ENCODE measurements around the gene PLEKHA4.
"Not testable (repeated sequence)": the region's sequence is repeated elsewhere in the genome, so short reads cannot be mapped to it uniquely, and the experiment has no call there.

The PLEKHA4 gene

DNA sequence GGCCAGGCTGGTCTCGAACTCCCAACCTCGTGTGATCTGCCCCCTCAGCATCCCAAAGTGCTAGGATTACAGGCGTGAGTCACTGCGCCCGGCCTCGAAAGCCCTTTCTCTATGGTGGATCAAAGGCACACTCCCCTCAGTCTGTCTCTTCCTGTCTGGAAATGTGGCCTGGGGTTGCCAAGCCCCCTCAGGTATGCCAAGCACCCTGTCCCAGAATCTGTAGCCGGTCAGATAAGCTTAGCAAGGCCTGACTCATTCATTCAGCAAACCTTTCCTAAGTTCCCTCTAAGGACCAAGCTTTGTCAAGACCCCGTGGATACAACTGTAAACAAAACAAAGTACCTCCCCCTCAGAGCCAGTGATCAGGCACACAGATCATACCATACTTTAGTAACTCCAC, 45.8 kb upstream of the PLEKHA4 start:
- no peak for DNase-seq
- no peak overlapping the region for H2AFZ ChIP-seq (ENCODE audit: low read length)
- H4K20me1 ChIP-seq (ENCODE audit: insufficient read depth, low read length): no peaks in the 10 kb centered on the region
- H3F3A ChIP-seq (ENCODE audit: insufficient read depth, low read length): no peaks in the 10 kb centered on the region
- H3K9me3 ChIP-seq (replicated peaks; ENCODE audit: insufficient read depth, low read length): no peaks in the 10 kb centered on the region
- H3K27me3 ChIP-seq (replicated peaks; ENCODE audit: insufficient read depth, low read length): no peaks in the 10 kb centered on the region
- H3K9ac ChIP-seq (ENCODE audit: low read length): no peak overlapping the region
- no peak overlapping the region for H3K4me2 ChIP-seq (ENCODE audit: low read depth, low read length)
- no peaks in the 10 kb centered on the region for H3K9me2 ChIP-seq (replicated peaks; ENCODE audit: insufficient read depth, low read length)
- TF ChIP-seq EZH2 (optimal IDR thresholded peaks at IDR 0.05; ENCODE audit: low read depth, low read length) (no peak), EZH2phosphoT487 (IDR thresholded peaks at IDR 0.05; ENCODE audit: low read length) (no peak)
- TF ChIP-seq, protein P1, sequence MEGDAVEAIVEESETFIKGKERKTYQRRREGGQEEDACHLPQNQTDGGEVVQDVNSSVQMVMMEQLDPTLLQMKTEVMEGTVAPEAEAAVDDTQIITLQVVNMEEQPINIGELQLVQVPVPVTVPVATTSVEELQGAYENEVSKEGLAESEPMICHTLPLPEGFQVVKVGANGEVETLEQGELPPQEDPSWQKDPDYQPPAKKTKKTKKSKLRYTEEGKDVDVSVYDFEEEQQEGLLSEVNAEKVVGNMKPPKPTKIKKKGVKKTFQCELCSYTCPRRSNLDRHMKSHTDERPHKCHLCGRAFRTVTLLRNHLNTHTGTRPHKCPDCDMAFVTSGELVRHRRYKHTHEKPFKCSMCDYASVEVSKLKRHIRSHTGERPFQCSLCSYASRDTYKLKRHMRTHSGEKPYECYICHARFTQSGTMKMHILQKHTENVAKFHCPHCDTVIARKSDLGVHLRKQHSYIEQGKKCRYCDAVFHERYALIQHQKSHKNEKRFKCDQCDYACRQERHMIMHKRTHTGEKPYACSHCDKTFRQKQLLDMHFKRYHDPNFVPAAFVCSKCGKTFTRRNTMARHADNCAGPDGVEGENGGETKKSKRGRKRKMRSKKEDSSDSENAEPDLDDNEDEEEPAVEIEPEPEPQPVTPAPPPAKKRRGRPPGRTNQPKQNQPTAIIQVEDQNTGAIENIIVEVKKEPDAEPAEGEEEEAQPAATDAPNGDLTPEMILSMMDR (IDR thresholded peaks at IDR 0.05; ENCODE audit: low read length): no peak
- no peaks in the 10 kb centered on the region; the same call in 1 of the 2 replicates for H3K36me3 ChIP-seq (replicated peaks; ENCODE audit: insufficient read depth, low read length)
- H3K79me2 ChIP-seq (ENCODE audit: low read length): no peaks in the 10 kb centered on the region
- H3K27ac ChIP-seq (ENCODE audit: low read length): no peak overlapping the region
- H3K4me1 ChIP-seq (ENCODE audit: low read length): no peaks in the 10 kb centered on the region
- no peak overlapping the region for H3K4me3 ChIP-seq (ENCODE audit: low read length)

DNA sequence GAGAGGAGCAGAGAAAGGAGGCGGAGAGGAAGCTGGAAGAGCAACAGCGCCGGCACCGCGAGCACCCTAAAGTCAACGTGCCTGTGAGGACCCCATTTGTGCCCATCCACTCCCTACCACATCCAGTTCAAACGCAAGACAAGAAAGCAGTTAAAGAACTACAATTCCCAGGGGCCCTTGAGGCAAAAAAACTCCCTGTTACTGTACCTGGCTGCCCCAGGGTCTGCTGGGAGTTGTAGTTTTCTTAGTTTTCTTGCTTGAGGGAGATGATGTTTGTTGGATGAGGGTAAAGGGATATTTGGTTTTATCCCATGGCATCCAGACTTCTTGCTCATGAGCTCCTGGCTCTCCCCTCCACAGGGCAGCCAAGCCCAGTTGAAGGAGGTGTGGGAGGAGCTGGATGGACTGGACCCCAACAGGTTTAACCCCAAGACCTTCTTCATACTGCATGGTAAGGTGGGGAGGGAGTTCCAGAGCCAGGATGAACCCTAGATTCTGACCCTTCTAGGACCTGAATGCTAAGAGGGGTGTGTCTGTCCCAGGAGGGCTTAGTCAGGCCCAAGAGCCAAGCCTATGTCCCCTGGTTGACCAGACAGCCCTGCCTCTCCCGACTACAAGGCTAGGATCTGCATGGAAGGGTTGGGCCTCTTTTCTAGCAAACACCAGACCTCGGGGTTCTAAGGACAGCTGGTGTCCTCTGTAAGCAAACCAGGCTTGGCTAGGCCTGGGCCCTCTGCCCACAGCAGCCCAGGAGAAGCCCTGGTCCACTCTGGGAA, 44.9 kb upstream of the PLEKHA4 start:
- H3K9ac ChIP-seq (ENCODE audit: low read length): no peak overlapping the region
- no peak for DNase-seq
- TF ChIP-seq EZH2phosphoT487 (IDR thresholded peaks at IDR 0.05; ENCODE audit: low read length) (no peak), EZH2 (optimal IDR thresholded peaks at IDR 0.05; ENCODE audit: low read depth, low read length) (no peak)
- TF ChIP-seq, protein P1 (IDR thresholded peaks at IDR 0.05; ENCODE audit: low read length): no peak

DNA sequence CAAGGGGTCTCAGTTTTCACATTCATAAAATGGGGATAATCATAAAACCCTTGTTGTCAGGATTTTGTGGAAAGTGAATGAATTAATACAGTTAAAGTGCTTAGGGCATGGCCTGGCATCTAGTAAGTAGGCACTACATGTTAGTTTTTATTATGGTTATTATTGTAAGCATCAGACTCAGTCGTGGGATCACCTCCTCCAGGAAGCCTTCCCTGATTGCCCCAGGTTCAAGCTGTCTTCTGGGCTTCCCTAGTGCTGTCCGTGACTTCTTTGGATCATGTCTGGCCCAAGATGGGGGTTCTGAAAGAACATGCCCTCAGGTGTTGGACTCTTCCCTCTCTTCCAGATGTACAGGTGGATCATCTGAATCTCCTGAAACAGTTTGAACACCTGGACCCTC, 42.4 kb upstream of the PLEKHA4 start:
- no peak for TF ChIP-seq EZH2phosphoT487 (IDR thresholded peaks at IDR 0.05; ENCODE audit: low read length)
- TF ChIP-seq, protein P1 (IDR thresholded peaks at IDR 0.05; ENCODE audit: low read length): no peak
- TF ChIP-seq EZH2 (optimal IDR thresholded peaks at IDR 0.05; ENCODE audit: low read depth, low read length): no peak
- Histone ChIP-seq H3K4me1 (ENCODE audit: low read length) (no peaks in the 10 kb centered on the region), H3K27me3 (replicated peaks; ENCODE audit: insufficient read depth, low read length) (no peaks in the 10 kb centered on the region), H3K36me3 (replicated peaks; ENCODE audit: insufficient read depth, low read length) (no peaks in the 10 kb centered on the region; the same call in 1 of the 2 replicates), H2AFZ (ENCODE audit: low read length) (no peak overlapping the region), H3K27ac (ENCODE audit: low read length) (no peak overlapping the region), H3F3A (ENCODE audit: insufficient read depth, low read length) (no peaks in the 10 kb centered on the region), H3K4me3 (ENCODE audit: low read length) (no peak overlapping the region), H3K9me2 (replicated peaks; ENCODE audit: insufficient read depth, low read length) (no peaks in the 10 kb centered on the region), H4K20me1 (ENCODE audit: insufficient read depth, low read length) (no peaks in the 10 kb centered on the region), H3K9ac (ENCODE audit: low read length) (no peak overlapping the region), H3K9me3 (replicated peaks; ENCODE audit: insufficient read depth, low read length) (no peaks in the 10 kb centered on the region), H3K79me2 (ENCODE audit: low read length) (no peaks in the 10 kb centered on the region), H3K4me2 (ENCODE audit: low read depth, low read length) (no peak overlapping the region)
- DNase-seq: no peak

More for the DNA sequence above, 44.9 kb upstream of the PLEKHA4 start:
- H3K4me2 ChIP-seq (ENCODE audit: low read depth, low read length): no peak overlapping the region
- H2AFZ ChIP-seq (ENCODE audit: low read length): no peak overlapping the region
- H3K36me3 ChIP-seq (replicated peaks; ENCODE audit: insufficient read depth, low read length): no peaks in the 10 kb centered on the region; the same call in 1 of the 2 replicates
- H3K27me3 ChIP-seq (replicated peaks; ENCODE audit: insufficient read depth, low read length): no peaks in the 10 kb centered on the region
- H3K79me2 ChIP-seq (ENCODE audit: low read length): no peaks in the 10 kb centered on the region
- H3K27ac ChIP-seq (ENCODE audit: low read length): no peak overlapping the region
- H3K4me3 ChIP-seq (ENCODE audit: low read length): no peak overlapping the region
- no peaks in the 10 kb centered on the region for H3F3A ChIP-seq (ENCODE audit: insufficient read depth, low read length)
- no peaks in the 10 kb centered on the region for H3K9me3 ChIP-seq (replicated peaks; ENCODE audit: insufficient read depth, low read length)
- no peaks in the 10 kb centered on the region for H3K9me2 ChIP-seq (replicated peaks; ENCODE audit: insufficient read depth, low read length)
- no peaks in the 10 kb centered on the region for H4K20me1 ChIP-seq (ENCODE audit: insufficient read depth, low read length)
- no peaks in the 10 kb centered on the region for H3K4me1 ChIP-seq (ENCODE audit: low read length)

DNA sequence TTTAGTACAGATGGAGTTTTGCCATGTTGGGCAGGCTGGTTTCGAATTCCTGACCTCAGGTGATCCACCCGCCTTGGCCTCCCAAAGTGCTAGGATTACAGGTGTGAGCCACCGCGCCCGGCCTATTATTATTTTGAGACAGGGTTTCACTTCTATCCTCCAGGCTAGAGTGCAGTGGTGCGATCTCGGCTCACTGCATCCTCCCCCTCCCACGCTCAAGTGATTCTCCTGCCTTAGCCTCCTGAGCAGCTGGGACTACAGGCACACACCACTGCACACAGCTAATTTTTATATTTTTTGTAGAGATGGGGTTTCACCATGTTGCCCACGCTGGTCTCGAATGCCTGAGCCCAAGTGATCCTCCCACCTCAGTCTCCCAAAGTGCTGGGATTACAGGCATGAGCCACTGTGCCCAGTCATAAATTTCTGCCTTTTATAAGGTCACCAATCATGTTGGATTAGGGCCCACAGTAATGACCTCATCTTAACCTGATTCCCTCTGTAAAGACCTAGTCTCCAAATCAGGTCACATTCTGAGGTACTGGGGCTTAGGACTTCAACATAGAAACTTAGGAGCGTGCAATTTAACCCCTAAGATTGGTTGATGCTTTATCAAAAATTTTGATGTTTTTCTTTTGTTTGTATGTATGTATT, 41.1 kb upstream of the PLEKHA4 start:
- H3F3A ChIP-seq (ENCODE audit: insufficient read depth, low read length); H3K9ac ChIP-seq (ENCODE audit: low read length); H3K9me2 ChIP-seq (replicated peaks; ENCODE audit: insufficient read depth, low read length); DNase-seq; H4K20me1 ChIP-seq (ENCODE audit: insufficient read depth, low read length); H3K4me3 ChIP-seq (ENCODE audit: low read length); H3K4me2 ChIP-seq (ENCODE audit: low read depth, low read length); H2AFZ ChIP-seq (ENCODE audit: low read length); H3K79me2 ChIP-seq (ENCODE audit: low read length); H3K9me3 ChIP-seq (replicated peaks; ENCODE audit: insufficient read depth, low read length); H3K27me3 ChIP-seq (replicated peaks; ENCODE audit: insufficient read depth, low read length); H3K36me3 ChIP-seq (replicated peaks; ENCODE audit: insufficient read depth, low read length); H3K4me1 ChIP-seq (ENCODE audit: low read length); H3K27ac ChIP-seq (ENCODE audit: low read length): not testable (repeated sequence)

All from MM.1S (cell line).